GM12864 (cell line): ENCODE results near the gene DLD.
"Not testable (repeated sequence)": the region's sequence is repeated elsewhere in the genome, so short reads cannot be mapped to it uniquely, and the experiment has no call there.

Experiments
- DNase-seq: peaks from one replicate; pipeline ENCODE4 v3.0.0-alpha.2; 2011; ENCODE audit warnings: low read depth
- H3K4me3 ChIP-seq: 2 replicates; pipeline ENCODE4 v1.5.1; 2011; ENCODE audit warnings: mild to moderate bottlenecking, low read depth, low read length, control low read depth
- TF ChIP-seq, protein P1 (sequence below): IDR thresholded peaks from 2 replicates; pipeline ENCODE4 v1.5.1; 2011; ENCODE audit warnings: low read depth, mild to moderate bottlenecking, moderate library complexity, low read length, control low read depth, inconsistent platforms; ENCODE audit errors: missing control alignments

DLD gene

DNA sequence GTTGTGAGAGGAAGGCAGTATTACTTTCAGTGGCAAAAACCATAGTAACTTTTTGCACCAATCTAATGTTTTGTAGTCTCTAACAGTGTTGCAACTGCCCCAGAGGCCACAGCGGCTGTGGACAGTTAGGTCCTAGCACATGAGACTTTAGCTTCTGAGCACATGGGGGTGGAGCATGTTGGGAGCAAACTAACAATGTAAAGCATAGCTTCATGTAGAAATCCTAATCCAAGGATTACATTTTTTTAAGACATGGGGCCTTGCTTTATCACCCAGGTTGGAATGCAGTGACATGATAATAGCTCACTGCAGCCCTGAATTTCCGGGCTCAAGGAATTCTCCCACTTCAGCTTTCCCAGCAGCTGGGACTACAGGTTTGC, 62.9 kb downstream of the DLD start:
- TF ChIP-seq, protein P1, sequence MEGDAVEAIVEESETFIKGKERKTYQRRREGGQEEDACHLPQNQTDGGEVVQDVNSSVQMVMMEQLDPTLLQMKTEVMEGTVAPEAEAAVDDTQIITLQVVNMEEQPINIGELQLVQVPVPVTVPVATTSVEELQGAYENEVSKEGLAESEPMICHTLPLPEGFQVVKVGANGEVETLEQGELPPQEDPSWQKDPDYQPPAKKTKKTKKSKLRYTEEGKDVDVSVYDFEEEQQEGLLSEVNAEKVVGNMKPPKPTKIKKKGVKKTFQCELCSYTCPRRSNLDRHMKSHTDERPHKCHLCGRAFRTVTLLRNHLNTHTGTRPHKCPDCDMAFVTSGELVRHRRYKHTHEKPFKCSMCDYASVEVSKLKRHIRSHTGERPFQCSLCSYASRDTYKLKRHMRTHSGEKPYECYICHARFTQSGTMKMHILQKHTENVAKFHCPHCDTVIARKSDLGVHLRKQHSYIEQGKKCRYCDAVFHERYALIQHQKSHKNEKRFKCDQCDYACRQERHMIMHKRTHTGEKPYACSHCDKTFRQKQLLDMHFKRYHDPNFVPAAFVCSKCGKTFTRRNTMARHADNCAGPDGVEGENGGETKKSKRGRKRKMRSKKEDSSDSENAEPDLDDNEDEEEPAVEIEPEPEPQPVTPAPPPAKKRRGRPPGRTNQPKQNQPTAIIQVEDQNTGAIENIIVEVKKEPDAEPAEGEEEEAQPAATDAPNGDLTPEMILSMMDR, result no peak
- no peak for DNase-seq
- no peak overlapping the region for H3K4me3 ChIP-seq

DNA sequence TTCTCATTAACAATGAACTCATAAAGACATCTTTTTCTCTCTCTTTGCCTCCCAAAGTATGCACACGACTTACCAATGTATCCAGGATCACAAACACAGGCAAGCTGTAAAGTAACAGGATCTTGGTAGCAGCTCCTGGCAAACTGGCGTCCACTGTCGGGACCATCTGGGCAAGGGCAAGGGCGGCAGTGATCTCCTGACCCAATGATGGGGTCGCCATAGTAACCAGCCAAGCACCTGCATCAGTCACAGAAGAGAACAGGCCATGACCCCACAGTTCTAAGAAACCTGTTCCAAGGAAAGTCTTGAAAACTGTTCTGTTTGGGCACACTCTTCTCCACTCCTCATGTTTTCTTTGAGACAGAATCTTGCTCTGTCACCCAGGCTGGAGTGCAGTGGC, 64.4 kb downstream of the DLD start:
- no peak for DNase-seq
- H3K4me3 ChIP-seq, result no peak overlapping the region
- TF ChIP-seq, protein P1, result no peak

DNA sequence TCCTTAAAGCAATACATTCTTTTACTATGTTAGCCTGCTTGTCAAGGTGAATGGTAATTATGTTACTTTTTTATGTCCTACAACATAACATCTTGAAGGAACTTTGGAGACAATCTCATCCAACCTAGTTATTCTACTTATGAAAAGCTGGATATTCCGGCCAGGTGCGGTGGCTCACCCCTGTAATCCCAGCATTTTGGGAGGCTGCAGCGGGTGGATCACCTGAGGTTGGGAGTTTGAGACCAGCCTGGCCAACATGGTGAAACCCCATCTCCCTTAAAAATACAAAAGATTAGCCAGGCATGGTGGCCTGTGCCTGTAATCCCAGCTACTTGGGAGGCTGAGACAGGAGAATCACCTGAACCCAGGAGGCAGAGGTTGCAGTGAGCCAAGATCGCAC, 66.0 kb downstream of the DLD start:
- DNase-seq, H3K4me3 ChIP-seq: not testable (repeated sequence)

DNA sequence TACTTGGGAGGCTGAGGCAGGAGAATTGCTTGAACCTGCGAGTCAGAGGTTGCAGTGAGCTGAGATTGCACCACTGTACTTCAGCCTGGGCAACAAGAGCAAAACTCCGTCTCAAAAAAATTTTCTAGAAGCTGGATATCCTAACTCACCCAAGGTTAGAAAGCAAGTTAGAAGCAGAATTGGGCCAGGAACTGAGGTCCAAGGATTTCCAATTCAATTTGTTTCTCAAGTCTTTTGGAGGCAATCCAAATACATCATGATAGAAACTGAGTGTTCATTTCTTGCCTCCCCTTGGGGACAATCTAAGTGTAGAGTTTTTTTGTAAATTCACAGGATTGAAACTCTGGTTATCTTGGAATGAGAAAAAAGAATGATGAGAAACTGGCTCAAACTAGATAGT, 66.5 kb downstream of the DLD start:
- no peak for DNase-seq
- no peak overlapping the region for H3K4me3 ChIP-seq
- TF ChIP-seq, protein P1, result no peak

DNA sequence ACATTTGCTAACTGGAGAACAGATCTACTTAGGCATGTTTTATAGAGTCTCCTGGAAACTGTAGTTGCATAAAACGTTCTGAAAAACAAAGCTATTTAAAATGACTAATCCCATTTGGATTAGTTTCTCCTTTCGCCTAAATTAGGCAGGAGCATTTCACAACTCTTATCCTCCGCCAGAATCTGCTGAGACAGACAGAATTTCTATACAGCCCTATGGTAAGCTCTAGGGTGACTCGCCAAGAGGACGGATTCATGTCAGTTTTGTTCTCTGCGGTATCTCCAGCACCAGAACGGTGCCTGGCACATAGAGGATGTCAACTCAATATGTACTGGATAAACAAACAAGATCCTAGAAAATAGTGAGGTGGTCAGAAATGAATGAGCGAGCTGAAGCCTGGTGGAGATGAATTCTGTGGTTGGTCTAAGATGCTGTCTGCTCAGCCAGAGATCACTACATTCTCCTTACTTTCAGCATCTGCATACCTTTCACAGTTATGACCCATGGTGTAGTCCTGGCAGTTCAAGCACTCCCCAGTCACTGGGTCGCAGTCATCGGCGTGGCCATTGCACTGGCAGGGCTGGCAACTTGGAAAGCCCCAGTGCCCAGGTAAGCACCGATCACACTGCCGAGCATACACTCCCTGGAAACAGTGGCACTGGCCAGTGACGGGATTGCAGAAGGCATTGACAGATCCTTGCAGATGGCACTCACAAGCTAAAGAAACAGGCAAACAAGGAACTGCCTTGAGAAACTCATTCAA, 68.0 kb downstream of the DLD start:
- no peak for DNase-seq
- H3K4me3 ChIP-seq, result no peak overlapping the region
- TF ChIP-seq, protein P1, result no peak

DNA sequence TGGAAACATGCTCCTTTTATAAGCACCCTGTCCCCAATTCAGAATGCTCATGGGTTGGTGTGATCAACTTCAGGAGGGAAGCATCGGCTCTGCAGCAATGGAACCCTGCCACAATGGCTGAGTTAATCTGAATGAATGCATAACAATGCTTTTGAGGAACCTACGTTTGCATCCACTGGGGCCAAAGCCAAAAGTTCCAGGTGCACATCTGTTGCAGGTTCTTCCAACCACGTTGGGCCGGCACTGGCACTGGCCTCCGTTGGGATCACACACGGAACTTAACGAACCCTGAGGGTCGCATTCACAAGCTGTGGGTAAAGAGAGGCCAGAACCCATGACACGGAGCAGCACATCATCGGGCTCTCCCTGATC, 68.5 kb downstream of the DLD start:
- TF ChIP-seq, protein P1, result no peak
- H3K4me3 ChIP-seq, result no peak overlapping the region
- no peak for DNase-seq

DNA sequence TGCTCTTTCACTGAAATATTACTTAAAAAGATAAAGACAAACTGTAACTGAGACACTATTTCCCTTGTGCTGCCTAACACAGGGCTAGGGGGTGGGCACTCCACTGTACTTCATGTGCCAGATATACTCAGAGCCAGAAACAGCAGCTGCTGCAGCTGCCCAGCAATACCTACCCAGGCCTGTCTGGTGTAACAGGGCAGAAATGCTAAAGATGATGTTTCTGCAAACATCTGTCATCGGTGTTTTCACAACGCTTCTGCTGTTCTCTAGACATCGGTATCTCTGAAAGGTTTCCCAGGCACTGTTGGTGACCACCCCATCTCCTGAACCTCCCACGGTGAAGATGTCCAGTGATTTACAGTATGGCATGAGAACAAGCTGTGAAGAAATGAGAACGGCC, 69.3 kb downstream of the DLD start:
- TF ChIP-seq, protein P1, result no peak
- H3K4me3 ChIP-seq, result no peak overlapping the region
- no peak for DNase-seq

DNA sequence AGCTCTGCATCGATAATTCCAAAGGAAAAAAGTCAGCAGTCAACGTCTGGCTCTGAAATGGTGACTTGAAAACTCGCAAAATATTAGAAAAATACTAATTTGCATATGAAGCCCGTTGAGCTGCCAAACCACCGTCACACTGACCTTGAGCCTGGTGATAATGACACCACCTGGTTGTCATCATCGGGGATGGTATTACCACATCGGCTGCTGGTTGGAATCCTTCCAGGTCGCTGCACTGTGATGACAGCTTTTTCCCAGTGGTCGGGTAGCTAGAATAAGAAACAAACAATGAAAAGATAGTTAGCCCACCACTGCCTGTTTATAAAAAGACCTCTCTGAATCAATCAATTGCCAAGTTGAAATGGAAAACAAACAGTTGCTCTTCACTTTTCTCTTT, 70.4 kb downstream of the DLD start:
- DNase-seq, result no peak
- no peak overlapping the region for H3K4me3 ChIP-seq
- TF ChIP-seq, protein P1, result no peak
